H54 (cell line): Measurements from ENCODE around the gene ZC3H12C.

Experiments
- DNase-seq: peaks from one replicate; pipeline ENCODE4 v3.0.0; 2011; ENCODE audit warnings: low spot score, mixed read lengths; ENCODE audit not compliant: insufficient read length
- FAIRE-seq: peaks from 3 replicates; lab custom pipeline; 2011; peaks lifted over from hg19 to GRCh38; lab: Jason Lieb, UNC
- POLR2A ChIP-seq: IDR thresholded peaks from 2 replicates; pipeline ENCODE4 v1.6.1; 2011; ENCODE audit warnings: low read depth, mild to moderate bottlenecking, low read length

The ZC3H12C gene

GRCh38 chr11:110082899-110083298, 10.3 kb upstream of the ZC3H12C start:
- DNase-seq, result no peak
- TF ChIP-seq POLR2A, result no peak
- no peak for FAIRE-seq

GRCh38 chr11:110085255-110085838, 7.8 kb upstream of the ZC3H12C start:
- no peak for TF ChIP-seq POLR2A
- no peak for FAIRE-seq
- DNase-seq, result no peak

GRCh38 chr11:110086892-110087309, 6.3 kb upstream of the ZC3H12C start:
- DNase-seq, result no peak
- no peak for FAIRE-seq
- TF ChIP-seq POLR2A, result no peak

- FAIRE-seq (peak; percentile 50), DNase-seq (no peak)
- TF ChIP-seq POLR2A, result no peak
These were observed 5.2 kb upstream of the ZC3H12C start for GRCh38 chr11:110087812-110088534.

- DNase-seq (no peak), FAIRE-seq (no peak)
- no peak for TF ChIP-seq POLR2A
These were observed 4.5 kb upstream of the ZC3H12C start for GRCh38 chr11:110088535-110089344.

GRCh38 chr11:110089617-110090282, 3.4 kb upstream of the ZC3H12C start:
- FAIRE-seq, result no peak
- TF ChIP-seq POLR2A, result no peak

GRCh38 chr11:110090466-110091026, 2.6 kb upstream of the ZC3H12C start:
- TF ChIP-seq POLR2A, result no peak
- FAIRE-seq, result no peak
- no peak for DNase-seq

More at GRCh38 chr11:110089617-110090282, 3.4 kb upstream of the ZC3H12C start:
- no peak for DNase-seq

GRCh38 chr11:110092111-110092514, 1.1 kb upstream of the ZC3H12C start:
- TF ChIP-seq POLR2A, result no peak
- DNase-seq, result no peak
- FAIRE-seq, result no peak

- FAIRE-seq (no peak), DNase-seq (no peak)
- TF ChIP-seq POLR2A, result no peak
These were observed 460 bp downstream of the ZC3H12C start for GRCh38 chr11:110093407-110094297.

GRCh38 chr11:110094298-110095285, 1.4 kb downstream of the ZC3H12C start:
- no peak for DNase-seq
- TF ChIP-seq POLR2A, result no peak
- FAIRE-seq, result no peak

GRCh38 chr11:110095554-110095953, 2.4 kb downstream of the ZC3H12C start:
- no peak for TF ChIP-seq POLR2A
- no peak for DNase-seq
- FAIRE-seq, result no peak
